Peyer's patch (tissue), 4 donors: ENCODE data around the gene WWOX.

Experiments used
- POLR2A ChIP-seq, 2 donors: fragments of 450-650 bp; IDR thresholded peaks; one replicate each; pipeline ENCODE4 v1.5.1; 2017; ENCODE audit warnings: antibody characterized with exemption in 2 of 2, mild to moderate bottlenecking in 2 of 2, moderate library complexity in 2 of 2
- TF ChIP-seq, protein P1 (sequence below), 6 experiments: fragments of 450-650 bp in 4 of 6; fragments of 200-600 bp in 2 of 6; sonication (generic) in 1 of 6; IDR thresholded peaks; one replicate each; pipeline ENCODE4 v1.5.1; 2017 to 2019; ENCODE audit warnings: antibody characterized with exemption in 6 of 6, mild to moderate bottlenecking in 3 of 6, moderate library complexity in 1 of 6

- TF ChIP-seq POLR2A (IDR thresholded peaks at IDR 0.05) = no peak
- TF ChIP-seq, protein P1, sequence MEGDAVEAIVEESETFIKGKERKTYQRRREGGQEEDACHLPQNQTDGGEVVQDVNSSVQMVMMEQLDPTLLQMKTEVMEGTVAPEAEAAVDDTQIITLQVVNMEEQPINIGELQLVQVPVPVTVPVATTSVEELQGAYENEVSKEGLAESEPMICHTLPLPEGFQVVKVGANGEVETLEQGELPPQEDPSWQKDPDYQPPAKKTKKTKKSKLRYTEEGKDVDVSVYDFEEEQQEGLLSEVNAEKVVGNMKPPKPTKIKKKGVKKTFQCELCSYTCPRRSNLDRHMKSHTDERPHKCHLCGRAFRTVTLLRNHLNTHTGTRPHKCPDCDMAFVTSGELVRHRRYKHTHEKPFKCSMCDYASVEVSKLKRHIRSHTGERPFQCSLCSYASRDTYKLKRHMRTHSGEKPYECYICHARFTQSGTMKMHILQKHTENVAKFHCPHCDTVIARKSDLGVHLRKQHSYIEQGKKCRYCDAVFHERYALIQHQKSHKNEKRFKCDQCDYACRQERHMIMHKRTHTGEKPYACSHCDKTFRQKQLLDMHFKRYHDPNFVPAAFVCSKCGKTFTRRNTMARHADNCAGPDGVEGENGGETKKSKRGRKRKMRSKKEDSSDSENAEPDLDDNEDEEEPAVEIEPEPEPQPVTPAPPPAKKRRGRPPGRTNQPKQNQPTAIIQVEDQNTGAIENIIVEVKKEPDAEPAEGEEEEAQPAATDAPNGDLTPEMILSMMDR (IDR thresholded peaks at IDR 0.05) = no peak
These were observed 990.4 kb downstream of the WWOX start for GRCh38 chr16:79089735-79090284.
